ENCODE data around the gene NUP43. TPM values are rescaled to one million over a fixed set of nuclear protein-coding genes. Genes with fewer than 3 reads are reported as not detected.

NUP43 gene
- total RNA-seq, 4 donors from 2014 or later = 20.2 to 71.2 (median 48.3) TPM

- H3K4me3 ChIP-seq = peak within 1 kb of the TSS; percentile 76 to 95
- TF ChIP-seq POLR2A (IDR thresholded peaks at IDR 0.05) (peak; percentile 56 to 79), CTCF (IDR thresholded peaks at IDR 0.05) (no peak)
- intact Hi-C loops (cut with DNase I; ENCODE audit: low total_unique reads) = no loop called here
- H3K36me3 ChIP-seq = no peaks in the 10 kb centered on the region
- no peaks in the 10 kb centered on the region for H3K27me3 ChIP-seq
- H3K27ac ChIP-seq = peak within 1 kb of the TSS; percentile 98 to 99
- peak; percentile 85 to 90 for DNase-seq
- H3K4me1 ChIP-seq = no peaks in the 10 kb centered on the region
- no peaks in the 10 kb centered on the region for H3K9me3 ChIP-seq
Observed at GRCh38 chr6:149717588-149718458, 28.5 kb downstream of the NUP43 start, which contains the start of gene LATS1. Gene LATS1, minus strand, starts transcription at chr6:149718101. Its CDS starts 15,975 bp downstream, at chr6:149702126.

GRCh38 chr6:149717255-149717587 lies 29.1 kb downstream of the NUP43 start:
- intact Hi-C loops (cut with DNase I; ENCODE audit: low total_unique reads) = no loop called here
- no peaks in the 10 kb centered on the region for H3K36me3 ChIP-seq
- no peak for DNase-seq
- H3K27ac ChIP-seq = peak overlapping the region; percentile 98 to 99
- TF ChIP-seq POLR2A (IDR thresholded peaks at IDR 0.05) = no peak
- no peak for TF ChIP-seq CTCF (IDR thresholded peaks at IDR 0.05)
- peak overlapping the region; percentile 76 to 95 for H3K4me3 ChIP-seq
- H3K4me1 ChIP-seq = no peaks in the 10 kb centered on the region
- no peaks in the 10 kb centered on the region for H3K9me3 ChIP-seq
- no peaks in the 10 kb centered on the region for H3K27me3 ChIP-seq

GRCh38 chr6:149716181-149716963 lies 30.0 kb downstream of the NUP43 start:
- Histone ChIP-seq H3K36me3 (no peaks in the 10 kb centered on the region), H3K4me1 (no peaks in the 10 kb centered on the region), H3K9me3 (no peaks in the 10 kb centered on the region), H3K27ac (peak overlapping the region in 1 of 2 donors; percentile 99), H3K4me3 (peak overlapping the region in 1 of 2 donors; percentile 76), H3K27me3 (no peaks in the 10 kb centered on the region)
- intact Hi-C loops (cut with DNase I; ENCODE audit: low total_unique reads) = no loop called here
- no peak for DNase-seq
- TF ChIP-seq CTCF (IDR thresholded peaks at IDR 0.05) = no peak
- TF ChIP-seq POLR2A (IDR thresholded peaks at IDR 0.05) = no peak

- no peaks in the 10 kb centered on the region for H3K9me3 ChIP-seq
- no peaks in the 10 kb centered on the region for H3K36me3 ChIP-seq
- H3K27me3 ChIP-seq = no peaks in the 10 kb centered on the region
- DNase-seq = no peak
- intact Hi-C loops (cut with DNase I; ENCODE audit: low total_unique reads) = no loop called here
- TF ChIP-seq CTCF (IDR thresholded peaks at IDR 0.05) (no peak), POLR2A (IDR thresholded peaks at IDR 0.05) (no peak)
- no peak overlapping the region for H3K27ac ChIP-seq
- H3K4me3 ChIP-seq = no peak overlapping the region
- no peaks in the 10 kb centered on the region for H3K4me1 ChIP-seq
Observed at GRCh38 chr6:149714442-149714841, 31.9 kb downstream of the NUP43 start.

GRCh38 chr6:149711711-149712110 lies 34.6 kb downstream of the NUP43 start:
- Histone ChIP-seq H3K4me1 (no peaks in the 10 kb centered on the region), H3K27me3 (no peaks in the 10 kb centered on the region), H3K4me3 (no peak overlapping the region), H3K36me3 (no peaks in the 10 kb centered on the region), H3K27ac (no peak overlapping the region), H3K9me3 (no peaks in the 10 kb centered on the region)
- intact Hi-C loops (cut with DNase I; ENCODE audit: low total_unique reads) = no loop called here
- DNase-seq = no peak
- no peak for TF ChIP-seq CTCF (IDR thresholded peaks at IDR 0.05)
- TF ChIP-seq POLR2A (IDR thresholded peaks at IDR 0.05) = no peak

Data from uterus (tissue), 4 donors.